ENCODE measurements around the gene CSRP1.
"Not testable (repeated sequence)": the region's sequence is repeated elsewhere in the genome, so short reads cannot be mapped to it uniquely, and the experiment has no call there.

Gene CSRP1

DNA sequence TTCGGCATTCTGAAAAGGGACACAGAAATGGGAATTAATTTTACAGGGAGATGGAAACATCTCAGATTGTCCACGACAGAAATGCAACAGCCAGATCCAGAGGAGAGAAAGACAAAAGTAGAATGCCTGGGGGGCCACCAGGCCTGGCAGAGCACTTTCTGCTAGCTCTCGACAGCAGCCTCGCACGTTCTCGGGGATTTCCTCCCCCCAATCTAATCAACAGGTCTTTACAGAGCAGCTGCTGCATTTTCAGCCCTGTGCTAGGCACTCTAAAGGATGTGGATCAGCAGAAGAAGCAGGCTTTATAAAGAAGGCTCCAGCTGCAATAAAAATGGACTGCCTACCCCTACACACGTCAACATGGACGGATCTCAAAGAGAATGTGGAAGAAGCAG is 10.6 kb downstream of the CSRP1 start:
- no peak overlapping the region for H3K4me3 ChIP-seq (ENCODE audit: insufficient read depth, low read depth, low read length)
- H3K9me3 ChIP-seq (ENCODE audit: control insufficient read depth, low read length) = no peaks in the 10 kb centered on the region
- H3K36me3 ChIP-seq (ENCODE audit: control insufficient read depth, insufficient read depth, low read length) = no peaks in the 10 kb centered on the region
- H3K27me3 ChIP-seq (ENCODE audit: control insufficient read depth, insufficient read depth, low read length, poor library complexity, severe bottlenecking) = no peaks in the 10 kb centered on the region
- 84 to 87% methylated on average over 8 of the region's 8 CpGs for WGBS, 2 experiments
- H3K4me1 ChIP-seq (ENCODE audit: control insufficient read depth, insufficient read depth, low read length) = peaks cover 32% of the 10 kb centered on the region
- H3K27ac ChIP-seq (ENCODE audit: insufficient read depth, low read depth, low read length, poor library complexity, severe bottlenecking) = no peak overlapping the region

DNA sequence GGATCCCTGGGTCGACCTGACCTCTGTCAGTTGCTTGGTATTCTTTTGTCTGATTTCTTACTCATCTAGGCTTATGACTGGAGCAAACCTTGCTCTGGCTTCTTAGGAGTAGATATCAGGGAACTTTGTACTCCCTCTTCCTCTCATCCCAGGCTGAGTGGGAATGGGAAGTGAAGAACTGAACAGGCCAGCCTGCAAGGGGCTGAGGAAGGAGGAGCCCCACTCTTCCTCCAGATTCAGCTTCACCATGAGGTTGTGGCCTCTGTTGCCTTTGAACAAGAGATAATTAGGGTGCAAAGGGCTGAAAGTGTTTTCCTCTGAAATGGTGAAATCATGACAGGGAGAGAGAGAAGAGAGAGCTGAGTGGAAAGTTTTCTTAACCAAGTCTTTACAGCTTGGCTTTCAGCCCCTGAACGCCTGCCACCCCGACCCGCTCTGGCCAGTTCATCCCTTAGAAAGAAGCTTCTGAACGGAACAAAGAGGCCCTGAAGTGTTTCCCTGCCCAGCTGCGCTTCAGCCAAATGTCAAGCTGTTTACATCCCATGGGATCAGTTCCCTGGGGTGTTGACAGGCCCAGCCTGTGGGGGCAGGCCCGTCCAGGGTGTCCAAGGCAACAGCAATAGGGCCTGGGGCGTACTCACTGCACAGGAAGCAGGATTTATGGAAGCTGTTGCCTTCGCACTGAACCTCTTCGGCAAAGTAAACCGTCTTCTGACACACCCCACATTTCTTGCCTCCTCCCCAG is 11.2 kb downstream of the CSRP1 start:
- peaks cover 32% of the 10 kb centered on the region for H3K4me1 ChIP-seq (ENCODE audit: control insufficient read depth, insufficient read depth, low read length)
- no peak overlapping the region for H3K4me3 ChIP-seq (ENCODE audit: insufficient read depth, low read depth, low read length)
- H3K27me3 ChIP-seq (ENCODE audit: control insufficient read depth, insufficient read depth, low read length, poor library complexity, severe bottlenecking) = no peaks in the 10 kb centered on the region
- no peaks in the 10 kb centered on the region for H3K9me3 ChIP-seq (ENCODE audit: control insufficient read depth, low read length)
- 72% methylated on average over 11 of the region's 11 CpGs for WGBS, 2 experiments
- H3K36me3 ChIP-seq (ENCODE audit: control insufficient read depth, insufficient read depth, low read length) = no peaks in the 10 kb centered on the region
- H3K27ac ChIP-seq (ENCODE audit: insufficient read depth, low read depth, low read length, poor library complexity, severe bottlenecking) = peak overlapping the region; percentile 11

DNA sequence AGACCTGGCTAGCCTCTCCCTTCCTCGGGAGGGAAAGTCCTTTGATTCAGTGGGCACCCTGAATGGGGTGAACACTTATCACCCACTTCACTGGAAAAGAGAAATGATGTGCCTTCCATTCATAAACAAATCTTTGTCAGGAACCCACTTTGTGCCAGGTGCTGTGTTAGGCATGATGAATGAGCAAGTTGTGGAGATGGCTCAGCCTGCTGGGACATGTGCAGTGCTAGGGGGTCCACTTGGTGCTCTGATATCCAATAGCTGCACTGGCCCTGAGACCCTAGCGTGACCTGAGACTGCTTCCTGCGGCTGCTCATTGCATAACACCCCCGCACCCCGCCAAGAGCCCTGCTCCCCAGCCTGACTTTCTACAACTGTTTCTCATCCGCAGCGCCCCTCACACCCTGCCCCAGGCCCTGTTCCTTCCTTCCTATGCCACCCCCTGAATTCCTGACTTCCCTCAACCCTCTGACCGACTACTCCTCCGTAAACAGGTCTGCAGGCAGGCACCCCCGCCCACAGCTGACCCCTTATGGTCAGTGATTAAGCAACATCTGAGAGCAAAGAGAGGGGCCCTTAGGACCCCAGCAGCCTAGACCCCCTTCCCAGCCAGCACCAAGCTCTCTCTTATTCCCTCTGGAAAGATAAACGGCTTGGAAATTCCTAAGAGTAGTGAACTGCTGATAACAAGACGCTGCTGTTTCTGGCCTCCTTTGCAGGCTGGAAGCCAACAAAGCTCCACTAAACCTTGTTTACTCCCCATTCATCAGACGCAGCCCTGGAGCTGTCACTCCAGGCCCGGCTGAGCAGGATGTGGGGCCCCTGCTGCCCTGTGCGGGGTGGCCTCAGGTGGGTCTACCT is 12.9 kb downstream of the CSRP1 start:
- WGBS, 2 experiments = 71 to 77% methylated on average over 15 of the region's 15 CpGs

DNA sequence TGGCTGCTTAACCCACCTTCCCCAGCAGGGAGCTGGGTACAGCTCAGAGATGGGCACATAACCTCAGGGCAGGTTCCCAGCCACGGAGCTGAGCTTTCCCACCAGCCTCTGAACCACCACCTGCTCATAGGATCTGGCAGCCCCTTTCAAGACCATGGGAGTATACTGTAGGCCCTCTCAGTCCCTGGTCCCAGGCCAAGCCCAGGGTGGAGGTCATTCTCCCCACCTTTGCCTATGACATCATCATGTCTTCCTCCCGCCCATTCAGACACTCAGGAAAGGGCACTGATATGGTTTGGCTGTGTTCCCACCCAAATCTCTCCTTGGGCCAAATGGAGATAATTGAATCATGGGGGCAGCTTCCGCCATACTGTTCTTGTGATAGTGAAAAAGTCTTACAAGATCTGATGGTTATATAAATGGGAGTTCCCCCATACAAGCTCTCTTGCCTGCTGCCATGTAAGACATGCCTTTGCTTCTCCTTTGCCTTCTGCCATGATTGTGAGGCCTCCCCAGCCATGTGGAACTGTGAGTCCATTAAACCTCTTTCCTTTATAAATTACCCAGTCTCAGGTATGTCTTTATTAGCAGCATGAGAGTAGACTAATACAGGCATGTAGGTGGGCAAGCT is 13.8 kb downstream of the CSRP1 start:
- H3K36me3 ChIP-seq (ENCODE audit: control insufficient read depth, insufficient read depth, low read length); H3K27me3 ChIP-seq (ENCODE audit: control insufficient read depth, insufficient read depth, low read length, poor library complexity, severe bottlenecking); H3K4me3 ChIP-seq (ENCODE audit: insufficient read depth, low read depth, low read length); H3K9me3 ChIP-seq (ENCODE audit: control insufficient read depth, low read length); H3K27ac ChIP-seq (ENCODE audit: insufficient read depth, low read depth, low read length, poor library complexity, severe bottlenecking): not testable (repeated sequence)
- WGBS, 2 experiments = 92 to 98% methylated on average over 3 of the region's 3 CpGs
- peaks cover 16% of the 10 kb centered on the region for H3K4me1 ChIP-seq (ENCODE audit: control insufficient read depth, insufficient read depth, low read length)

More for the DNA sequence above, 12.9 kb downstream of the CSRP1 start:
- no peaks in the 10 kb centered on the region for H3K9me3 ChIP-seq (ENCODE audit: control insufficient read depth, low read length)
- peaks cover 20% of the 10 kb centered on the region for H3K4me1 ChIP-seq (ENCODE audit: control insufficient read depth, insufficient read depth, low read length)
- peak overlapping the region; percentile 26 for H3K27ac ChIP-seq (ENCODE audit: insufficient read depth, low read depth, low read length, poor library complexity, severe bottlenecking)
- H3K36me3 ChIP-seq (ENCODE audit: control insufficient read depth, insufficient read depth, low read length) = no peaks in the 10 kb centered on the region
- H3K27me3 ChIP-seq (ENCODE audit: control insufficient read depth, insufficient read depth, low read length, poor library complexity, severe bottlenecking) = no peaks in the 10 kb centered on the region
- H3K4me3 ChIP-seq (ENCODE audit: insufficient read depth, low read depth, low read length) = no peak overlapping the region

DNA sequence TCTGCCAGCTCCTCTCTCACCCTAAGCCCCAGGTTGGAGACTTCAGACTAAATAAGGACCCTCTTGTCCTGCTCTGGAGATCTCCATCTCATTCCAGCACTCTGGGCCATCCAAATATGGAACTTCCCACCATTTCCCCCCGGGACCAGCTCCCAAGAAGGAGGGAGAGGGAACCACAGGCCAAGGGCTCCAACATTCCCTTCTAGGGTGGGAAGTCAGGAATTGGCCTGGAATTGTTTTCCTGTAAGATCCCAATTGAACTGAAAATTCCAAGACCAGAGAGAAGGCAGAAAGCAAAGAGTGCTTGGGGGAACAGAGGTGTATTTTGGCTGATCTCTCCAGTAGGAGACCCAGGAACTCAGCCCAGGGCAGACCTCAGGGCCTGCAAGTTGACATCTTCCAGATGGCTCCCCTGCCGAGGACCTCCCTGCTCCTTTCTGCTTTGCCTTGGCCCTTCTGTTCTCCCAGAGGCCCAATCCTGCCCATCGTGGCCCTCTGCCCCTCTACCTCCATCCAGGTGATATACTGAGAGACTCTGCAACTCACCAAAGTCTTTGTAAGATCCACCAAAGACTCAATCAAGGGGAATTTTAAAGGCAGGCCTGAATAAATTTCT is 14.9 kb downstream of the CSRP1 start:
- 92 to 94% methylated on average over 3 of the region's 3 CpGs for WGBS, 2 experiments

DNA sequence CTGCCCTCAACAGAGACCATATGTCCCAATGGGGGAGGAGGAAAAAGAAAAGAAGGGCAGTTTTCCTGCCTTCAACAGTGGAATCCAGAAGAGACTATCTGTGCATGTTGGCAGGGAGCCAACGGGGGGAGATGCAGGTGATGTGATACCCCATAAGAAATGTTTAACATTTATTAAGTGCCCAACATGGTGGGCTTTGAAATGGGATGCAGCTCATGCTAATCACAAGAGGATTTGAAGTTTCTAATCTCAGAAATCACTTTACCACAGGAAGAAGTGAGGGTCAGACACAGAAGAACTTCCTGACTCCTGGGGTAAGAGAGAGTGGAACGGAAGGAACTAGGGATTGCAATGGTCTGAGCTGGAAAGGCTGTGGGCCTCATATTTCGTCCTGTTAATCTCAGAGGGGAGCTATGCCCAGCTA is 16.2 kb downstream of the CSRP1 start:
- Histone ChIP-seq H3K27me3 (ENCODE audit: control insufficient read depth, insufficient read depth, low read length, poor library complexity, severe bottlenecking) (no peaks in the 10 kb centered on the region), H3K4me1 (ENCODE audit: control insufficient read depth, insufficient read depth, low read length) (peaks cover 17% of the 10 kb centered on the region), H3K36me3 (ENCODE audit: control insufficient read depth, insufficient read depth, low read length) (no peaks in the 10 kb centered on the region), H3K9me3 (ENCODE audit: control insufficient read depth, low read length) (no peaks in the 10 kb centered on the region), H3K4me3 (ENCODE audit: insufficient read depth, low read depth, low read length) (no peak overlapping the region), H3K27ac (ENCODE audit: insufficient read depth, low read depth, low read length, poor library complexity, severe bottlenecking) (no peak overlapping the region)
- WGBS, 2 experiments = 93 to 94% methylated on average over 3 of the region's 3 CpGs

More for the DNA sequence above, 14.9 kb downstream of the CSRP1 start:
- Histone ChIP-seq H3K36me3 (ENCODE audit: control insufficient read depth, insufficient read depth, low read length) (no peaks in the 10 kb centered on the region), H3K27ac (ENCODE audit: insufficient read depth, low read depth, low read length, poor library complexity, severe bottlenecking) (no peak overlapping the region), H3K4me3 (ENCODE audit: insufficient read depth, low read depth, low read length) (no peak overlapping the region), H3K27me3 (ENCODE audit: control insufficient read depth, insufficient read depth, low read length, poor library complexity, severe bottlenecking) (no peaks in the 10 kb centered on the region), H3K4me1 (ENCODE audit: control insufficient read depth, insufficient read depth, low read length) (peaks cover 16% of the 10 kb centered on the region), H3K9me3 (ENCODE audit: control insufficient read depth, low read length) (no peaks in the 10 kb centered on the region)

DNA sequence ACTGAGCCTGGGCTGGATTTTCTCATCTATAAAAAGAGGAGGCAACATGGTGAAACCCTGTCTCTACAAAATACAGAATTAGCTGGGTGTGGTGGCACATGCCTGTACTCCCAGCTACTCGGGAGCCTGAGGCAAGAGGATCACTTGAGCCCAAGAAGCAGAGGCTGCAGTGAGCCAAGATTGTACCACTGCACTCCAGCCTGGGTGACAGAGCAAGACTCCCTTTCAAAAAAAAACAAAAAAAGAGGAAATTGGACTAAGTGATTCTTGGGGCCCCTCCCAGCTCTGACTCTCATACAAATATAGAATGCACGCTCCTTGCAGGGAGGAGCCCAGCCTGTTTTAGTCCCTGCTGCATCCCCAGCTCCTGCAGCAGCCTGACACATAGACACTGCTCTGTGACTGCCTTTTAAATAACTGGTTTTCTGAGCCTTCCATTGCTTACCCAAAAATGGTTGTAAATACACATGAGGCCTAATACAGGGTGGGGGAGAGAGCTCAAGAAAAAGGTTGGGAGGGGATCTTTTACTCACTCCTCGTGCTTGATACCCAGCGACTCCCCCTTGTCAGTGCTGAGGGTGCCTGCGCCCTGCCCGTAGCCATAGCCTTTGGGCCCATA is 17.2 kb downstream of the CSRP1 start:
- no peak overlapping the region for H3K27ac ChIP-seq (ENCODE audit: insufficient read depth, low read depth, low read length, poor library complexity, severe bottlenecking)
- 94 to 97% methylated on average over 6 of the region's 6 CpGs for WGBS, 2 experiments
- H3K36me3 ChIP-seq (ENCODE audit: control insufficient read depth, insufficient read depth, low read length) = no peaks in the 10 kb centered on the region
- no peaks in the 10 kb centered on the region for H3K27me3 ChIP-seq (ENCODE audit: control insufficient read depth, insufficient read depth, low read length, poor library complexity, severe bottlenecking)
- H3K4me1 ChIP-seq (ENCODE audit: control insufficient read depth, insufficient read depth, low read length) = peaks cover 13% of the 10 kb centered on the region
- no peaks in the 10 kb centered on the region for H3K9me3 ChIP-seq (ENCODE audit: control insufficient read depth, low read length)
- H3K4me3 ChIP-seq (ENCODE audit: insufficient read depth, low read depth, low read length) = no peak overlapping the region

DNA sequence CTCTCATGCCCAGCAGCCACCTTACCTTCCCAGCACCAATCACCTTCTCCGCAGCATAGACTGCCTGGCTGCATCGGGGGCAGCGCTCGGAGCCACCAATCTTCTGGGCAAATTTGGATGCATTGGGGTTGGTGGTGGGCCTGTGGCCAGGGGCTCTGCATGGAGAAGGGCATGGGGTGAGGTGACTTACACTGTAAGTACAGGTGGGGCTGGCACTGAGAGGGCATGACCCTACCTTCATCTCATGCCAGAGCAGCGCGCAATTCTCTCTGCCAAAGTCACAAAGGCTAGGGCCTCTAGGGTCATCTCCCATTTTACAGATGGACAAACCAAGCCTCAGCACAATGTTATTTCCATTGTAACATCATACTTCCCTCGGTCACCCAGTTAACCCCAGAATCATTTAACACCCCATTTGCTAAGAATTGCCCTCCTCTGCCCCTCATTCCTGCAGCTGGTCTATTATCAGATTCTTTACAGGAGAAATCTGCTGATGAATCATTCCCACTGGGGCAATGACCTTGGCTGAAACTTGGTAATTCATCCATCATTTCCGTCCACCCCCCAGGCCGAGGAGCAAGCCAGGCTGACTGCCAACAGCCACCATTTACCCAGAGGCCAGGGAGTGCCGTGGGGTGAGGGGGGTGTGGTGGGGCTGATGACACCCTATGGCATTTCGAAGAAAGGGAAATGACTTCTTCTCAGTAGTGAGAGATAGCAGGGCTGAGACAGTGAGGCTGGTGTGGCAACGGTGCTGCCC is 17.9 kb downstream of the CSRP1 start:
- 93 to 96% methylated on average over 12 of the region's 12 CpGs for WGBS, 2 experiments
- Histone ChIP-seq H3K36me3 (ENCODE audit: control insufficient read depth, insufficient read depth, low read length) (no peaks in the 10 kb centered on the region), H3K27ac (ENCODE audit: insufficient read depth, low read depth, low read length, poor library complexity, severe bottlenecking) (no peak overlapping the region), H3K9me3 (ENCODE audit: control insufficient read depth, low read length) (no peaks in the 10 kb centered on the region), H3K27me3 (ENCODE audit: control insufficient read depth, insufficient read depth, low read length, poor library complexity, severe bottlenecking) (no peaks in the 10 kb centered on the region), H3K4me1 (ENCODE audit: control insufficient read depth, insufficient read depth, low read length) (peaks cover 8% of the 10 kb centered on the region), H3K4me3 (ENCODE audit: insufficient read depth, low read depth, low read length) (no peak overlapping the region)

DNA sequence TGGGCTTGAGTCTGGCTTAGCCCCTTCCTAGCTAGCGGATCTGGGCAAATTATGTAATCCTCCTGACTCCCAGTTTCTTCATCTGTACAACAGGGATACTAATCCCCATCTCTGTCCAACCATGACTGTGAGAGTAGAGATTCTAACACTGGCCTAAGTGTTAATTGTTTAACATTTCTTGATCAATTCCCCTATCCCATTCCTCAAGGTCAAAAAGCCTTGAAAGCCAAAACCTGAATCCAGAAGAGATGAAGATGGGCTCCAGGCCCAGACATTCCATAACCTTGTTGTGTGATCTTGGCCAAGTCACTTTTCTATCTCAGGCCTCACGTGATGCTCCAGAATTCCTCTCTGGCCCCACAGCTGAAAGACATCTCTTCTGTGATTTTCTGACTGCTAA is 19.2 kb downstream of the CSRP1 start:
- 89 to 94% methylated on average over 2 of the region's 2 CpGs for WGBS, 2 experiments
- no peak overlapping the region for H3K27ac ChIP-seq (ENCODE audit: insufficient read depth, low read depth, low read length, poor library complexity, severe bottlenecking)
- H3K36me3 ChIP-seq (ENCODE audit: control insufficient read depth, insufficient read depth, low read length) = no peaks in the 10 kb centered on the region
- no peak overlapping the region for H3K4me3 ChIP-seq (ENCODE audit: insufficient read depth, low read depth, low read length)
- no peaks in the 10 kb centered on the region for H3K9me3 ChIP-seq (ENCODE audit: control insufficient read depth, low read length)
- H3K4me1 ChIP-seq (ENCODE audit: control insufficient read depth, insufficient read depth, low read length) = peaks cover 5% of the 10 kb centered on the region
- H3K27me3 ChIP-seq (ENCODE audit: control insufficient read depth, insufficient read depth, low read length, poor library complexity, severe bottlenecking) = no peaks in the 10 kb centered on the region

Data from ectodermal cell (in vitro differentiated cells).